Activated naive CD8-positive, alpha-beta T cell treated with anti-CD3 and anti-CD28 coated beads, Interleukin-2, amount 10 ng/mL, durations not matched to agents 7 days and 5 days (primary cell): ENCODE measurements around the gene TNS3. TPM values are rescaled to one million over a fixed set of nuclear protein-coding genes. Genes with fewer than 3 reads are reported as not detected.

ENCODE experiments used
- ATAC-seq: fragments of 150-1000 bp; cut with Tn5 transposase; one replicate; pipeline ENCODE4 v1.10.0; 2021; ENCODE audit warnings: low read depth, moderate library complexity
- POLR2A ChIA-PET: fragments of 350-600 bp; sonication (Branson Sonifier 250); formaldehyde crosslinking; loops from one replicate; lab custom pipeline; 2021; ENCODE audit warnings: antibody characterized with exemption; lab: Charles Lee
- DNase-seq: peaks from one replicate; pipeline ENCODE4 v3.0.0; 2021
- H3K27ac Mint-ChIP-seq: one replicate; pipeline ENCODE4 v1.8.0; 2022; ENCODE audit warnings: mild to moderate bottlenecking, mixed read lengths
- H3K27me3 Mint-ChIP-seq: one replicate; pipeline ENCODE4 v1.8.0; 2022; ENCODE audit warnings: mild to moderate bottlenecking, moderate library complexity, mixed read lengths
- H3K36me3 Mint-ChIP-seq: one replicate; pipeline ENCODE4 v1.8.0; 2021; ENCODE audit warnings: mild to moderate bottlenecking, mixed read lengths
- H3K4me1 Mint-ChIP-seq: one replicate; pipeline ENCODE4 v1.8.0; 2021; ENCODE audit warnings: mixed read lengths
- H3K4me3 Mint-ChIP-seq: one replicate; pipeline ENCODE4 v1.8.0; 2022; ENCODE audit warnings: mild to moderate bottlenecking, moderate library complexity, mixed read lengths
- H3K9me3 Mint-ChIP-seq: one replicate; pipeline ENCODE4 v1.8.0; 2021; ENCODE audit warnings: mixed read lengths
- total RNA-seq, 2 experiments: library from RNA; stranded (reverse); gene quantifications; one replicate each; pipeline ENCODE4 v1.2.3, GENCODE V29; 2021

The TNS3 gene
- total RNA-seq, 2 experiments from 2014 or later: 1.1 to 2.0 TPM

DNA sequence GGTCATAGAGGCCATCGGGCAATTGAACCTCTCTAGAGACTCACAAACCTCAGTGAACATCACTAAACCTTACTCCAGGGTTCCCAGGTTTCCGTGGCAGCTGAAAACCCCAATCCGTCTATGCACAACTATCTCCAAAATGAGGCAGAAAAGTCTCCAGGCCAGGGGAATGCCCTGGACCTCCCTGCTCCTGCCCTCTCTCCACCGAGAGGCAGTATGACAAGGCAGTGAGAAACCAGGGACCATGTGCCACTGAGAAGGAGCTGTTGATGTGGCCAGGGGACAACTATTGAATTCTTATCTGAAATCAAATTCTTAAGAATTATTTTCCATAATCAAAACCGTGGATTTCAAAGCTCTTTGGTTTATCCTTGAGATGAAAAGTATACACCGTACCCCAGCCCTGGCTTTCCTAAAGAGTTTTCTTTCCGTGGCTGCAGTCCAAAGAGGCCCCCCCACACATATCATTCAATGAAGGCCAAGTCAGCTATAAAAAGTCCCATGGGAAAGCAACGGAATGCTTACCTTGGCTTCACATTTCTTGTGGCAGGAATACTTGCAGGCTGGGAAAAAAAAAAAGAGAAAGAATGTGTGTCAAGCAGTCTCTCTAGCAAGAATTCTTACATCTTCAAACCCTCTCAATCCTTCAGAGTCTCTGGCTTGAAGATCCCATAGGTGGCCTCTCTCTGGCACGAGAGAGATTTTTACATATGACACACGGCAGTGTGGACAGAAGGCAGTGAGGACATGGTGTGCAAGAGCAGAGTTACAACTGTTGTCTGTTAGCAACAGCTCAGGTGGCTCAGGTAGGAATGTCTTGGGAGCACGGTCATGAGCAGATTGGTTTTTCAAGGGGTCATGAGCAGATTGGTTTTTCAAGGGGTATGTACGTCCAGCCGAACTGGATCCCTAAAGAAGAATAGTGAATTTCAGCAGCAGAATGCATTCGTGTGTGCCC is 75.2 kb downstream of the TNS3 start:
- POLR2A ChIA-PET: no interaction called here
- H3K4me1 Mint-ChIP-seq: no peaks in the 10 kb centered on the region
- H3K4me3 Mint-ChIP-seq: no peak overlapping the region
- ATAC-seq (no peak), DNase-seq (no peak)
- no peaks in the 10 kb centered on the region for H3K9me3 Mint-ChIP-seq
- H3K27me3 Mint-ChIP-seq: no peaks in the 10 kb centered on the region
- no peak overlapping the region for H3K27ac Mint-ChIP-seq
- H3K36me3 Mint-ChIP-seq: no peaks in the 10 kb centered on the region

DNA sequence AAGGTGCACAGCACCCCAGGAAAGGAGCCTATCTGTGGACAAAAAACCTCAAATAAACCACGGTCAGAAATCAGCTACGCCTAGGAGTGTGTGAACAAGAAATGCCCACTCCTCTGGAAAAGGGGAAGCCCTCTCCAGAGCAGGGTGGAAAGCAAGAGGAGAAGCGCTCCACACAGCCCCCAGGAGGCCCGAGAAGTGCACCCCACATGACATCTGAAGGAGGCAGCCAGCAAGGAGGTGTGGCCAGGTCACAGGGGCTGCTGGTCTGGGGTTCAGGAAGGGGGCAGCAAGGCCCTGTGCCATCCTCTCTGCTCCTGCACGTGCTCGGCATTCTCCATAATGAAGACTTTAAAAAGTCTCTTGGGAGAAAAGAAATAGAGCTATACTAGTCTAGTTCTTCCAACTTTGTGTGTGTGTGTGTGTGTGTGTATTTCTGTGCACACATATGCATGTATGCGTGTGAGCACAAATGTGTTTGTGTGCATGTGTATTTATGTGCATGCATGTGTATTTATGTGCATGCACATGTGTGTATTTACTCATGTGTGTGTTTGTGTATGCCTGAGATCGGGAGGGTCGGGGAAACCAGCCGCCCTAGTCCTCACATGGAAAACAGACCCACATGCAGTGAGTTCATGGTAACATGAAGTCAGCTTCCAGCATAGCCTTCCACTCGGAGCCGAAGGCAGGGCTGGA is 76.5 kb downstream of the TNS3 start:
- no peaks in the 10 kb centered on the region for H3K9me3 Mint-ChIP-seq
- no peaks in the 10 kb centered on the region for H3K4me1 Mint-ChIP-seq
- POLR2A ChIA-PET: no interaction called here
- H3K36me3 Mint-ChIP-seq: no peaks in the 10 kb centered on the region
- no peak for ATAC-seq
- no peak overlapping the region for H3K4me3 Mint-ChIP-seq
- H3K27ac Mint-ChIP-seq: no peak overlapping the region
- H3K27me3 Mint-ChIP-seq: no peaks in the 10 kb centered on the region
- no peak for DNase-seq

DNA sequence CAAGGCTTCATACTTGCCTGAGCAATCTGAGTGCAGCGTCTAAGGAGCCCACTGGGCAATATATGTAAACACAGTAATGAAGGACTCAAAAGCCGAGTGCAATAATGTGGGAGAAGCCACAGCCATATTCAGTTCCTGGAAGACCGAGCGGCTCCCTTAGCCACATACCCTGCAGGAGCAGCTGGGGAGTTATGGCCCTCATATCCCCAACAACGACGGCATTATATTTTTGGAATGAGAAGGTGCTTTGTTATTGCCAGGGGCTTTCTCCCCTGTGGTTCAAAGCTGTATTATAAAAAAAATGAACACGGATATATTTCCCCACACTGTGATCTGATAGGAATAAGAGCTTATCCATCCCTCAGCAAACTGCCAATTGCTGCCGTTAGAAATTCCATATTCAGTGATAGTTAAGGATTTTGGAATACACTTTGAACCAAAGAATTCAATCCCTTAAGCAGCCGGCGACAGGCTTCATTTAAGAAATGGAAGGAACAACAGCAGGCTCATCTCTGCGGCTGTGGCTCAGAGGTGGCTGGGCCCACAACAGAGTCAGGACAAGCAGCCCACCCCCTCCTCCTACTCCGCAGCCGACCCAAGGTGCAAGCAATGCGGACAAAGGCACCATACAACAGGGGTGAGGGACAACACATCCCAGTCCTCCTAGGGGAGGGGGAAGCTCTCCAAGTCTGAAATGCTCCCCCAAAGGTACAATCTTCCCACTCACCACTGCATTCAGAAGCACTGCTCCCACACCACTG is 77.2 kb downstream of the TNS3 start:
- Mint-ChIP-seq H3K4me3 (no peak overlapping the region), H3K9me3 (no peaks in the 10 kb centered on the region), H3K27me3 (no peaks in the 10 kb centered on the region), H3K36me3 (no peaks in the 10 kb centered on the region), H3K27ac (no peak overlapping the region), H3K4me1 (no peaks in the 10 kb centered on the region)
- ATAC-seq (no peak), DNase-seq (no peak)
- POLR2A ChIA-PET: no interaction called here

DNA sequence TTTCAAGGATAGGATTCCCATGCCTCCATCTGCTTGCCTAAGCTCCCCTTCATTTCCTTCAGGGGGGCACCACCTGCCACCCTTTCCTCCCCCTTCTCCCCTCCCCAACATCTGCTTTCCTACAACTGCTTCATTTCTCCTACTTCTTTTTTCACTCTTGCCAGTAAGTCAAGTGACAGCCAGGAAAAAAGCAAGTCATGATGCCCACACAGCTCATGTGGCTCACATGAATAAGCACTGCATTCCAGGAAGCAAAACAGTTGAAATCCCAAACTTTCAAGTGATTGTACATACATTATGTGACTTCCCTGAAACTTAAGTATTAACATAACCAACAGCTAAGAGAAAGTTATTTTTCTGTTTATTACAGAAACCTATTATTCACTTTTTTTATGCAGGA is 78.6 kb downstream of the TNS3 start:
- DNase-seq (no peak), ATAC-seq (no peak)
- Mint-ChIP-seq H3K4me3 (no peak overlapping the region), H3K9me3 (no peaks in the 10 kb centered on the region), H3K27ac (no peak overlapping the region), H3K4me1 (no peaks in the 10 kb centered on the region), H3K27me3 (no peaks in the 10 kb centered on the region), H3K36me3 (no peaks in the 10 kb centered on the region)
- POLR2A ChIA-PET: no interaction called here

DNA sequence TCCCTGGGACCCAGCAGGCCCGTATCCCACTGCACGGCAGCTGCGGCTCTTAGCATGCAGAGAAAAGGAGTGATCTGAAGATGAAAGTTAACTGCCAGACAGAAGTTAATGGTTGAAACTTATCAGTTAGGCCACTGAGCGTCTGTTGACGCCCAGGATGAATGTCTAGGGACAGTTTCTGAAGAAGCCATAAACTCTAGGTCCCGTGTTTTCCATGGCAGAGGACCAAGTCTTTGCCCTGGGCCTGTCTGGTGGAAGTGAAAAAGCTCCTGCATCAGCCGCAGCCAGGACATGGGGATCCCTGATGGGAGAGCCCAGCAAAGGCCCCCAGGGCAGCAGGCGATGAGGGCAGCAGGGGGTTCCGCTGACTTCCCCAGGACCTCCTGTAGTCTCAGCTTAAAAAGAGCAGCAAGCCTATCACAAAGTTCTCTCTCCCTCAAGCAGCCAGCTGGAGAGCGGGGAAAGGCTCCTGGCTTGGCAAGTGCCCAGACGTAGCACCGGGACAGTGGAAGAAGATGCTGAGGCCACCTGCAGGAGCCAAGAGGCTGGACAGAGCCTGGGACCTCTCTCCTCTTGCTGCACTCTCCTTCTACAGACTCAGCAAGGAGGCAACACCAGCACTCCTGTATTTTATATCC is 79.6 kb downstream of the TNS3 start:
- ATAC-seq (no peak), DNase-seq (no peak)
- Mint-ChIP-seq H3K4me3 (no peak overlapping the region), H3K4me1 (no peaks in the 10 kb centered on the region), H3K27me3 (peaks cover 2% of the 10 kb centered on the region), H3K36me3 (no peaks in the 10 kb centered on the region), H3K27ac (no peak overlapping the region), H3K9me3 (no peaks in the 10 kb centered on the region)
- POLR2A ChIA-PET: no interaction called here

DNA sequence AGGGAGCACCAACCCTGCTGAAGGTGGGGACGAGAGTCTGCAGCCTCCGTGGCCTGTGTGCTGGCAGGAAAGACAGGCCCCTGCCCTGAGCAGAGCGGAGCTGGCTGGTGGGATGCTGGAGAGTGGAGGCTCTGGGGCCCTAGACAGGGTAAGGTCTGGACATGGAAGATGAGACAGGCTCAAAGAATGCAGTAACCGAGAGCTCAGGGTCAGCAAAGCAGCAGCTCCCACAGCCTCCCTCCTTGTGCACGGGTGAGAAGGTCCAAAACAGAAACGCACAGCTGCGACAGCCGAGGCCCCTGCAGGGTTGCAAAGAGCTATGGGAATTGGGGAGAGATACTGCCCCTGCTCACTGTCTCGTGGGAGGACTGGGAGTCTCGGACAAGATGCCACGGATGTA is 80.5 kb downstream of the TNS3 start:
- H3K9me3 Mint-ChIP-seq: no peaks in the 10 kb centered on the region
- H3K4me3 Mint-ChIP-seq: no peak overlapping the region
- ATAC-seq: no peak
- peaks cover 2% of the 10 kb centered on the region for H3K27me3 Mint-ChIP-seq
- H3K4me1 Mint-ChIP-seq: no peaks in the 10 kb centered on the region
- POLR2A ChIA-PET: no interaction called here
- no peak for DNase-seq
- no peak overlapping the region for H3K27ac Mint-ChIP-seq
- H3K36me3 Mint-ChIP-seq: no peaks in the 10 kb centered on the region

DNA sequence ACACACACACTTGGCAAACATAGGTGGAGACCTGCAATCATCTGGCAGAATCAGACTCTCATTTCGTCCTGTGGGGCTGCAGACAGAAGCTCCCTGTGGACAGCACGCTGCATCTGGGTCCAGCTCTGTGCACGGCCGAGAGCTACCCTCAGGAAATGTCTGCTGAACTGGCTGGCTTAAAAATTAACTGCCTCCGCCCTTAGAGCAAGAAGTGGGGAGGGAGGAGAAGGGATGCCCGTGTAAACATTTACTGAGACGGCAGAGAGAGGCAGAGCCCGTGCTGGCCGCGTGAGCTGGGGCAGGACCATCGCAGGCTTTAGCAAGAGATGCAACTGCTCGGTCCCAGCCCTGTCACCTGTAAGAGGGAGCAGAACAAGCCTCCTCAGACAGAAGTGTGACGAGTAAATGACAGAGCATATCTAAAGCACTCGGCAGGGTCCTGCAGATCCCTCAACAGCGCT is 81.8 kb downstream of the TNS3 start:
- Mint-ChIP-seq H3K27ac (no peak overlapping the region), H3K36me3 (no peaks in the 10 kb centered on the region), H3K9me3 (no peaks in the 10 kb centered on the region), H3K4me3 (no peak overlapping the region), H3K4me1 (no peaks in the 10 kb centered on the region), H3K27me3 (peaks cover 2% of the 10 kb centered on the region)
- DNase-seq (no peak), ATAC-seq (no peak)
- POLR2A ChIA-PET: no interaction called here

DNA sequence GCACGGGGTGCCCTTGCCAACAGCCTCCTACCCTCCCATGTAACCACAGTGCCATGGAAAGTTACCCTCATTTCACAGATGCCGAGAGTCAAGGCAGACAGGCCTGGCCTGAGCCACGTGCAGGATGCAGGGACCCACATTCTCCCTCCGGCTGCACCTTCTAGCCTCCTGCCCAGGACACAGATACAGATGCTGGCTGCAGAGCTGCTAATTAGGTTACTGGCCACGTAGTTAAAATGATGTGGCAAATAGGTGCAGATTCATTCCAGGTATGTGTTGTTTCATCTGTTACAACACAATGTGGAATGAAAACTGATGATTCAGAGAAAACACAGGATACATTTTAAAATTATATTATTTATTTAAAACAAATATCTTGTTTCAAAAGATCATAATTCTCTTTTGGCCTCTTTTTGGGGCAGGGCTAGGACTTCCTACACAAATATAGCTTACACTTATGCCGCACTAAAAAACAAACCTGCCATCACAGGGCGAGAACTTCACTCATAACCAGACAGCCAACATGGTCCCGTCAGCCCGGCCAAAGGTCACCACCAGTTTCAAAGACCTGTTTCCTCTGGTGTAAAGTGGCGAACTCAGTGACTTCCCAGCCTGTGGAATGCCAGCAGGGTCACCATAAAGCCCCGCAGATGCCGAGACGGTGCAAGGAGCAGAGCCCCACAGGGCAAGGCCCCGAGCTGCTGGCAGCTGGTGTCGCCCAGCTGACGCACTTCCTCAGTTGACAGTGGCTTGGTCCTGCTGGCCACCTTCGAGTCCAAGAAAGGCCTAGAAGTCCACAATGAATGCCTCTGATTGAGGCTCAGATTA is 83.5 kb downstream of the TNS3 start:
- H3K27me3 Mint-ChIP-seq: peaks cover 10% of the 10 kb centered on the region
- ATAC-seq (no peak), DNase-seq (no peak)
- no peaks in the 10 kb centered on the region for H3K9me3 Mint-ChIP-seq
- no peaks in the 10 kb centered on the region for H3K36me3 Mint-ChIP-seq
- no peaks in the 10 kb centered on the region for H3K4me1 Mint-ChIP-seq
- POLR2A ChIA-PET: no interaction called here
- no peak overlapping the region for H3K4me3 Mint-ChIP-seq
- H3K27ac Mint-ChIP-seq: no peak overlapping the region

DNA sequence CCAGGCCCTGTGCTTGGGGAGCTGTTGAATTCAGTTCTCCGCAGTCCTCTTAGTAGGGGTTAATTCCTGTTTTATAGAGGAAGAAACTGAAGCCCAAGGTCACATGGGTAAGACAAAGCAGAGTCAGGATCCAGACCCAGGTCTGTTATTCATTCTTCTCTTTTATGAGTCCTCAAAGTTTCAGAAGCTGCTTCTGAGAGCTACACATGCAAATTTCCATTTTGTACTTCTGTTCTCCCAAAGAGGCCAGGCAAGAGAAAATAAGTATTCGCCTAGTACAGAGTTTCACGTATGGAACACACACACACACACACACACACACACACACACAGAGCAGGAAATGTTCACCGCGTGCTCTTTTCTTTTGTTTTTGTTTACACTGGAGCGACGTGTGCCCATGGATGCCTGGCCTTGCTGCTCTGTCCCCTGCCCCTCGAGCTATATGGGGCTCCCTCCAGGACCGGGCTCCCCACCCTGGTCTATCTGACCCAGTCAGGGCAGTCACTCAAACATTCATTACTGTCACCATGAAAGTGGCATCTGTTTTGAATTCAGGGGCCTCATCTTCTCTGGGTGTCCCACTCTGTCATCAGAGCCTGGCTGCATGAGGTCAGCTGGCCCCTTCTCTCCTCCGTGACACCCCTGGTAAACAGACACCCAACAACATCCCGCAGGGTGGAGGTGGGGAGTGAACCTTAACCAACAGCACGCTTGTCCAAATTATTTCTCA is 84.4 kb downstream of the TNS3 start:
- POLR2A ChIA-PET: no interaction called here
- Mint-ChIP-seq H3K36me3 (no peaks in the 10 kb centered on the region), H3K4me1 (no peaks in the 10 kb centered on the region), H3K27ac (no peak overlapping the region), H3K9me3 (no peaks in the 10 kb centered on the region), H3K4me3 (no peak overlapping the region), H3K27me3 (peaks cover 10% of the 10 kb centered on the region)
- DNase-seq (no peak), ATAC-seq (no peak)

DNA sequence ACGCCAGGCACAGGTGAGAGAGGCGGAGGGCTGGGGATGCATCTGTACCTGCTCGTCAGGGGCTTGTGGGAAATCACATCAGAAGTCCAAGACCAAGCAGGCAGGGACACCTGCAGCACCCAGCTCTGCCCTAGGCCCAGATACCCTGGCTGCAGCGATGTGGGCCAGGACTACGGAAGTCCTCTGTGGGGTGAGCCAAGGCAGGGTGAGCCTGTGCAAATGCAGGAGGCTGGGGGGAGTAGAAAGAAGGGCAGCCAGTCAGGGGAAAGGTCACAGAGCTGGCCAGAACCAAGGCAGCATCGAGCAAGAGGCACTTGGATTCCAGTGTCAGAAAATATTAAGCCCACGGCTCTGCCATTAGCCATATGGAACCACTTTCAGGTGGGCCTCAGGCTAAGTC is 85.2 kb downstream of the TNS3 start:
- H3K9me3 Mint-ChIP-seq: no peaks in the 10 kb centered on the region
- no peaks in the 10 kb centered on the region for H3K4me1 Mint-ChIP-seq
- no peak overlapping the region for H3K4me3 Mint-ChIP-seq
- H3K36me3 Mint-ChIP-seq: no peaks in the 10 kb centered on the region
- no peak overlapping the region for H3K27ac Mint-ChIP-seq
- POLR2A ChIA-PET: no interaction called here
- no peak for ATAC-seq
- H3K27me3 Mint-ChIP-seq: peaks cover 10% of the 10 kb centered on the region
- DNase-seq: no peak

DNA sequence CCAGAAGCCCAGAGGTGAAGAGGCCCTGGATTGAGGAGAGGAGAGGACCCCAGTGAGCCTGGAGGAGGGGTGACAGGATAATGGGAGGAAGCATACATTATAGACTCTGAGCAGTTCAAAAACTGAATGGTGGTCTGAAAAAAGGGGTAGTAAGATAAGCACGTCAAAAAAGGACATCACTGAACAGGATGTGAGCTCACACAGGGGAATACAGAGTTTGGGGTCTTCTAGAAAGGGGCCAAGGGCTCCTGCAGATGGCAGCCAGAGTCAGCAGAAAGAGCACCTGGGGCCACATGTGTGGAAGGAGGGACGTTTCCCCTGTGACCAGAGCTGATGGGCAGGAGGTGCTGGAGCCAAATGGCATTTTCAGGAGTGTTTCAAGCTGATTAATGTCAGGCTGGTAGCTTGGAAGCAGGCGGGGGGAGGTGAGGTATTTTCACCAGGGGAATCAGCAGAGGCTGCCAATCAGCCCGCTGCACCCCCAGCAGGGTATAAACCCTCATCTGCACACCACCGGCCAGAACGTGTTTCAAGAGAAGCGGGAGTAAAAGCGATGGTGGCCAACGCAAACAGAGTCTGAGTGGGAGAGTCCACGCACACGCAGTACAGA is 85.8 kb downstream of the TNS3 start:
- H3K4me3 Mint-ChIP-seq: no peak overlapping the region
- no peaks in the 10 kb centered on the region for H3K4me1 Mint-ChIP-seq
- H3K27ac Mint-ChIP-seq: no peak overlapping the region
- DNase-seq: no peak
- peaks cover 10% of the 10 kb centered on the region for H3K27me3 Mint-ChIP-seq
- POLR2A ChIA-PET: no interaction called here
- H3K9me3 Mint-ChIP-seq: no peaks in the 10 kb centered on the region
- no peaks in the 10 kb centered on the region for H3K36me3 Mint-ChIP-seq
- no peak for ATAC-seq
